AML-193 (cell line): ENCODE measurements around the gene DDI2.
"Not testable (repeated sequence)": the region's sequence is repeated elsewhere in the genome, so short reads cannot be mapped to it uniquely, and the experiment has no call there.

Experiments used
- DNase-seq, 2 experiments: peaks; one replicate each; lab custom pipeline; 2025; lab: John Stamatoyannopoulos, UW

Gene DDI2

DNA sequence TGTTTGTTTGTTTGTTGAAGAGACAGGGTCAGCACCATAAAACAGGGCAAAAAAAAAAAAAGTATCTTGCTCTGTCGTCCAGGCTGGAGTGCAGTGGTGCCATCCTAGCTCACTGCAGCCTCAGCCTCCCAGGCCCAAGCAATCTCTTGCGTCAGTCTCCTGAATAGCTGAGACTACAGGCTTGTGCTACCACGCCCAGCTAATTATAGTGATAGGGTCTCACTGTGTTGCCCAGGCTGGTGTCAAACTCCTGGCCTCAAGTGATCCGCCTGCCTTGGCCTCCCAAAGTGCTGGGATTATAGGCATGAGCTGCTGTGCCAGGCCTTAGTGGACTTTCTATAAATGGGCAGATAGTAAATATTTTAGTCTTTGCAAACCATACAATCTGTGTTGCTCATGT is 19.2 kb downstream of the DDI2 start:
- DNase-seq: no peak

DNA sequence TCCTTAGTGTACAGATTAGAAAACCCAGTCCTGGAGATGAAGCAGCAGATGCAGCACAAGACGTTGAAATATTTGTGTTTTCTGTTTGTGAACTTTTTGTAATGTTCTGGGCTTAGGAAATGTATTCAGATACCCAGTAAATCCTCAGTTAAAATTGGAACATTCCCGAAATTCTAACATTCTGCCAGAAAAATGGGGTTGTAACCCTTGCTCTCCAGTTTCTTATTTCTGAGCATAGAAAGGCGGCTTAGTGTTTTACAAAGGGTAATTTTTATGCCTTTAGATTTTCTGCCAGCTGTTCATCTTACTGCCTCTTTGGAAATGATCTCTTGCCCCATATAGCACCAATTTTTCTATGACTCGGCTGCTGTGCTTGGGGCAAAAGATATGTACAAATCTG is 20.6 kb downstream of the DDI2 start:
- DNase-seq: no peak

- DNase-seq: no peak
Measured at GRCh38 chr1:15639262-15639661, 22.0 kb downstream of the DDI2 start.

GRCh38 chr1:15639931-15640330 is 22.7 kb downstream of the DDI2 start:
- DNase-seq: no peak

DNA sequence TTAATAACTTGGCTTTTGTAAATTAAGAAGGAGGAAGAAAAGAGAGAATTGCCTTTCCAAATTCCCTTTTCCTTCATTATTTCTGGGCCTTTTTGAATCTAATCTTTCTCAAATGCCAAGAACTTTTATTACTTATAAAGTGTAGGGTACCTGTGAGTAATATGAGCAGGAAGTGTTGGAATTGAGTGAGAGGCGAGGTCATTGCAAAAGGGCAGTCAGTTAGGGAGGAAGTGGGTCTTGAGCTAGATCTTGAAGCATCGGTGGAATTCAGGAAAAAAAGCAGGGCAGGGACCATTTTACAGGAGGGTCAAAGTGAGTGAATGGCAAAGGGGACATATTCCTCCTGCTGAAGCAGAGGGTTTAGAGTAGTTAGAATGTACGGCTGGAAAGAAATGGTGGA is 23.4 kb downstream of the DDI2 start:
- DNase-seq: no peak

DNA sequence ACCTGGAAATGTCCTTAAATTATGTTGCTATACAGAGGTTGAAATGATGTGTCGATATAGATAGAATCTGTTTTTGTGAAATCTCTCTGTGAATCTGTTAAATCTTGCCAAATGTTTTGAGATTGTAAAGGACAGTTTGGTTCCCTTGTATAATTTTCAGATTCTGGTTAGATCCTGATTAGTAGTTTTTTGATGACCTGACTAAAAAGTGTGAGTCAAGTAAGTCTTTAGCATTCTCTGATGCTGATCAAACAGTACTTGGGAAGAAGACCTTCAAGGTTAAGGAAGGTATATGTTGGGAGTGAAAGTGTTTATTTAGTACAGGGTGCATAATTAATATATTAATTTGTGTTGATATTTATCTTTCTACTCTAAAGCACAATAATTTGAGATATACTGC is 32.7 kb downstream of the DDI2 start:
- DNase-seq: no peak

GRCh38 chr1:15650433-15650832 is 33.2 kb downstream of the DDI2 start:
- DNase-seq: no peak

GRCh38 chr1:15652130-15652529 is 34.9 kb downstream of the DDI2 start:
- not testable (repeated sequence) for DNase-seq

DNA sequence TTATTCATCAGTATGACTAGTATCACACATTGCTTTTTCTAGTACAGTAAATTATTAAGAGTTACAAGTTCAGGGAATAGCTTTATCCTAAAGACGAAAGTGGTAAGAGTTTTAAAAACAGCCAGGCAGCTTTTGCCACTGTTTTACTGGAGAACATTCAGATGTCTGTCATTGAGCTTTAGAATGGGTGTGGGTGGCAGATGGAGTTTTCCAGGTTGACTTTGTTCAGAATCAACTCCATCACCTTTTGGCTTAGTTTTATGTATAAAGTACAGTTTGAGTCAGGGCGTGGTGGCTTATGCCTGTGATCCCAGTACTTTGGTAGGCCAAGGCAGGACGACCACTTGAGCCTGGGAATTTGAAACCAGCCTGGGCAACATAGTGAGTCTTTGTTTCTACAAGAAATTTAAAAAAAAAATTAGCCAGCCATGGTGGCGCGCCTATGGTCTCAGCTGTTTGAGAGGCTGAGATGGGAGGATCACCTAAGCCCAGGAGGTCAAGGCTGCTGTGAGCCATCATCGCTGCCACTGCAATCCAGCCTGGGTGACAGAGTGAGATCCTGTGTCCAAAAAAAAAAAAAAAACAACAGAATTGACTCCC is 36.9 kb downstream of the DDI2 start:
- DNase-seq: no peak

DNA sequence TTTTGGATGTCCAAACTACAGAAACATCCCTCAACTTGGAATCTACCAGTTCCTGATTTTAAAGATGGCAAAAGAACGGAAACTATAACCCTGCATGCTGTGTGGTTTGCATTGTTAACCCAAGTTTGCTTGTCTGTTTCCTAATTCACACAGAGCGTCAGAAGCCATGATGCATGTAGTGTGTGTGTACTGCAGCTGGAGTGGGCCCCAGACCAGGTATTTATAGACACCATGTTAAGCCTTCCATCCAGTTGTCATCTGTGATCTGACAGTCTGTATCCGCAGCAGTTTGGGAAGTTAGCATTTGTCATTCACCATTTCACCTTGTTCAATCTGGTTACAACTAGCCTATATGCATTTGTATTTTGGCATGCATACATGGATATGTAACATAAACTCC is 39.2 kb downstream of the DDI2 start:
- no peak for DNase-seq

DNA sequence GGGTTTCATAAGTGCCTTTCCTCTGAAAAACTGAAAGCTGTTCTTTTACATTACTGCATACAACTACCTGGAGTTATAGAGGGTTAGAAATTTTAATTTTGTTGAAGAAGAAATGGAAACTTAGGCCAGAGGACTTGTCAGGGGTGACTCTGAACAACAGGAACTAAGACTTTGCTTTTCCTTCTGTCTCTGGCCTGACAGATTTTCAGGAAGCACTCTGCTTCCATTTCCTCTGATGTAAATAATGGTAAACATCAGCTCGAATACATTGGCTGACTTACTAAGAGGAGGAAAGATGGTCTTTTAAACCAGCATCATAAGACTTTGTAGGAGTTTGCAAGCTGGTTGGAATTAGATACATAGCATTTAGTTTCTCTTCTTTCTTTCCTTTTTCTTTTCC is 39.8 kb downstream of the DDI2 start:
- DNase-seq: no peak

GRCh38 chr1:15660151-15660550 is 42.9 kb downstream of the DDI2 start:
- DNase-seq: no peak

- no peak for DNase-seq
Measured at GRCh38 chr1:15662477-15662876, 45.2 kb downstream of the DDI2 start.

GRCh38 chr1:15663925-15664324 is 46.7 kb downstream of the DDI2 start:
- DNase-seq: no peak

GRCh38 chr1:15667362-15667761 is 50.1 kb downstream of the DDI2 start:
- DNase-seq: no peak

GRCh38 chr1:15668089-15668754 is 51.0 kb downstream of the DDI2 start:
- DNase-seq: no peak

- no peak for DNase-seq
Measured at GRCh38 chr1:15669074-15669473, 51.8 kb downstream of the DDI2 start.

DNA sequence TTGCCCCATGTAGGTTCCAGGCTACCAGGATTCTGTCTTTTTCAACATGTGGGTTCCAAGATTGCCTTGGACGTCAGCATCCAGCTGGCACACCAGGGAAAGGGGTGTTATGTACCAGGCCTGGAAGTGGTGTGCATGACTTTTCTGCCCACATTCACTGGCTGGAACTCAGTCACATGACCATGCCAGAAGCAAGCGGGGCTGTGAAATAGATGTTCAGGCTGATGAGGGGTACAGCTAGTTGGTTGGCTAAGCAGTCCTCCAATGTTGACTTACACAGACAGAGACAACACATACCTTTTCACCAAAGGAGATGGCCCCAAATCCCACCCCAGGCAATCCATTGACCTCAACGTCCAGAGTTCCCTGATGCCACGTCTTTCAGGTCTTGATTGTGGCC is 52.6 kb downstream of the DDI2 start:
- no peak for DNase-seq

DNA sequence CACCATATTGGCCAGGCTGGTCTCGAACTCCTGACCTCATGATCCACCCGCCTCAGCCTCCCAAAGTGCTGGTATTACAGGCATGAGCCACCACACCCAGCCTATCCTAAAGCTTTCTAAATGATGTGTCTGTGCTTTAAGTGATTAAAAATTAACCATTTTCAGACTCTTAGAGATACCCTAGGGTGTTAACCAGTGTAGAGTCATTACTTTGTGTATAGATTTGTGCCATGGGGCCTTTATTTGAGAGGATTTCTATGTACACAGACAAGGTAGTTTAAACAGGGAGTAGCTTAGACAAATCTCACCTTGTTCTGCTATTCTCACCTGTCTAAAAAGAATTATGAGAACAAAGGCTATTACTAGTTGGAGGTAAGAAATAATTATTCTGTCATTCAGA is 54.2 kb downstream of the DDI2 start:
- no peak for DNase-seq

DNA sequence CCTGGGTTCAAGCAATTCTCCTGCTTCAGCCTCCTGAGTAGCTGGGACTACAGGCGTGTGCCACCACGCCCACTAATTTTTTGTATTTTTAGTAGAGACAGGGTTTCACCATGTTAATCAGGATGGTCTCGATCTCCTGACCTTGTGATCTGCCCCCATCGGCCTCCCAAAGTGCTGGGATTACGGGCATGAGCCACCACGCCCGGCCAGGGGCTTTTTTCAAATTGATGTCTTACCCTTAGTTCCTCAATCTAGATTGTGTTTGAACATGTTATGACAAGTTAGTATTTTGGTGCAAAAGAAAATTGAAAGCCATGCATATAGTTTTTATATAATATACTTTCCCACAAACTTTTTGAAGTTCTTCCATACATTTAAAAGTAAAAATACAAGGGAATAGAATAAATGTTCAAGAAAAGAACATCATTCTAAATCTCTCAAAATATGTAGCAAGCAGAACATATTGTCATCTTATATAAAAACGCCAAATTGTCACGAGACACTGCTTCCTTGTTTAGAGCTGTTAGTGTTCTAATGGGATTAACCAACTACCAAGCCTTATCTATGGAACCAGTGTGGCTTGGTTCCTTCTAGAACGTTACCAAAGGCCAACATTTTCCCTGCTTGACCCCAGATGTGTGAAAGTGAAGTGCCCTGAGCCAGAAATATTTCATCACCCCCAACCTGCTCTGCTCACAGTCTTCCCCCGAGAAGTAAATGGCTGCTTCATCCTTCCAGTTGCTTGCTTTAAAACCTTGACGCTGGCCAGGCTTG is 57.3 kb downstream of the DDI2 start:
- no peak for DNase-seq

DNA sequence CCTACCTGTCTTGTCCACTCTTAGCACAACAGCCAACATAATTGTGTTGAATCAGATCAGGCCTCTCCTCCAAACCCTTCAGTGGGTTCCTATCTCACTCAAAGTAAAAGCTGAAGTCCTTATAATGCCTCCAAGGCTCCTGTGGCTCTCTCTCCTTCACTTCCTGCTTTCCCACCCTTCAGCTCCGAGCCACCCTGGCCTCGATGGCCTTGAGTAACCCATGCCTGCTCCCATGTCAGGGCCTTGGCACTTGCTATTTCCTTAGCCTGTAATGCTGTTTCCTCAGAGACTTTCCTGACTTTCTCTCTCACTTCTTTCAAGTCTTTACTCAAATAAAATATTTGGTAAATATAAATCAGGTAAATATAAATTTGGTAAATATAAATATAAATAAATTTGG is 58.8 kb downstream of the DDI2 start:
- DNase-seq: no peak

GRCh38 chr1:15676688-15677661 is 59.7 kb downstream of the DDI2 start:
- DNase-seq: no peak
